Activated naive CD8-positive, alpha-beta T cell (primary cell): Measurements from ENCODE around the gene DLGAP3.

Experiments used
- H3K27ac Mint-ChIP-seq: one replicate; pipeline ENCODE4 v1.8.0; 2021; ENCODE audit warnings: mixed read lengths
- H3K27me3 Mint-ChIP-seq: one replicate; pipeline ENCODE4 v1.8.0; 2021; ENCODE audit warnings: mixed read lengths
- H3K36me3 Mint-ChIP-seq: one replicate; pipeline ENCODE4 v1.8.0; 2021; ENCODE audit warnings: mixed read lengths
- H3K4me1 Mint-ChIP-seq: one replicate; pipeline ENCODE4 v1.8.0; 2021; ENCODE audit warnings: low read depth, mixed read lengths
- H3K4me3 Mint-ChIP-seq: one replicate; pipeline ENCODE4 v1.8.0; 2021; ENCODE audit warnings: mild to moderate bottlenecking, mixed read lengths
- H3K9me3 Mint-ChIP-seq: one replicate; pipeline ENCODE4 v1.8.0; 2021; ENCODE audit warnings: low read depth, mixed read lengths

Gene DLGAP3

GRCh38 chr1:34847094-34847493, 82.4 kb downstream of the DLGAP3 start:
- no peaks in the 10 kb centered on the region for H3K27me3 Mint-ChIP-seq
- no peak overlapping the region for H3K27ac Mint-ChIP-seq
- H3K36me3 Mint-ChIP-seq, result peaks cover 2% of the 10 kb centered on the region
- peaks cover 14% of the 10 kb centered on the region for H3K4me1 Mint-ChIP-seq
- no peak overlapping the region for H3K4me3 Mint-ChIP-seq
- no peaks in the 10 kb centered on the region for H3K9me3 Mint-ChIP-seq

GRCh38 chr1:34846265-34846664, 83.2 kb downstream of the DLGAP3 start:
- Mint-ChIP-seq H3K4me3 (no peak overlapping the region), H3K4me1 (peaks cover 14% of the 10 kb centered on the region), H3K27me3 (no peaks in the 10 kb centered on the region), H3K27ac (no peak overlapping the region), H3K36me3 (peaks cover 2% of the 10 kb centered on the region), H3K9me3 (no peaks in the 10 kb centered on the region)

- Mint-ChIP-seq H3K27me3 (no peaks in the 10 kb centered on the region), H3K4me1 (peaks cover 14% of the 10 kb centered on the region), H3K27ac (no peak overlapping the region), H3K9me3 (no peaks in the 10 kb centered on the region), H3K4me3 (no peak overlapping the region), H3K36me3 (peaks cover 2% of the 10 kb centered on the region)
These were observed 84.1 kb downstream of the DLGAP3 start for GRCh38 chr1:34845131-34845901.

GRCh38 chr1:34844252-34844634, 85.2 kb downstream of the DLGAP3 start:
- H3K27ac Mint-ChIP-seq, result no peak overlapping the region
- peaks cover 2% of the 10 kb centered on the region for H3K36me3 Mint-ChIP-seq
- no peaks in the 10 kb centered on the region for H3K27me3 Mint-ChIP-seq
- peaks cover 14% of the 10 kb centered on the region for H3K4me1 Mint-ChIP-seq
- no peak overlapping the region for H3K4me3 Mint-ChIP-seq
- no peaks in the 10 kb centered on the region for H3K9me3 Mint-ChIP-seq

- no peak overlapping the region for H3K4me3 Mint-ChIP-seq
- no peaks in the 10 kb centered on the region for H3K27me3 Mint-ChIP-seq
- peaks cover 13% of the 10 kb centered on the region for H3K4me1 Mint-ChIP-seq
- H3K27ac Mint-ChIP-seq, result no peak overlapping the region
- H3K9me3 Mint-ChIP-seq, result no peaks in the 10 kb centered on the region
- H3K36me3 Mint-ChIP-seq, result peaks cover 2% of the 10 kb centered on the region
These were observed 85.8 kb downstream of the DLGAP3 start for GRCh38 chr1:34843392-34844251.

- H3K27ac Mint-ChIP-seq, result no peak overlapping the region
- no peaks in the 10 kb centered on the region for H3K36me3 Mint-ChIP-seq
- H3K4me3 Mint-ChIP-seq, result no peak overlapping the region
- no peaks in the 10 kb centered on the region for H3K27me3 Mint-ChIP-seq
- no peaks in the 10 kb centered on the region for H3K9me3 Mint-ChIP-seq
- peaks cover 8% of the 10 kb centered on the region for H3K4me1 Mint-ChIP-seq
These were observed 86.5 kb downstream of the DLGAP3 start for GRCh38 chr1:34842952-34843371.

GRCh38 chr1:34842073-34842472, 87.4 kb downstream of the DLGAP3 start:
- Mint-ChIP-seq H3K4me3 (no peak overlapping the region), H3K9me3 (no peaks in the 10 kb centered on the region), H3K27me3 (no peaks in the 10 kb centered on the region), H3K36me3 (peaks cover 2% of the 10 kb centered on the region), H3K27ac (no peak overlapping the region), H3K4me1 (peaks cover 8% of the 10 kb centered on the region)

GRCh38 chr1:34840426-34840825, 89.0 kb downstream of the DLGAP3 start:
- no peak overlapping the region for H3K27ac Mint-ChIP-seq

GRCh38 chr1:34839526-34840305, 89.7 kb downstream of the DLGAP3 start:
- Mint-ChIP-seq H3K36me3 (peaks cover 2% of the 10 kb centered on the region), H3K27ac (no peak overlapping the region), H3K9me3 (no peaks in the 10 kb centered on the region), H3K4me1 (peaks cover 8% of the 10 kb centered on the region), H3K4me3 (no peak overlapping the region), H3K27me3 (no peaks in the 10 kb centered on the region)

More at GRCh38 chr1:34840426-34840825, 89.0 kb downstream of the DLGAP3 start:
- peaks cover 8% of the 10 kb centered on the region for H3K4me1 Mint-ChIP-seq
- no peaks in the 10 kb centered on the region for H3K9me3 Mint-ChIP-seq
- H3K27me3 Mint-ChIP-seq, result no peaks in the 10 kb centered on the region
- H3K36me3 Mint-ChIP-seq, result peaks cover 2% of the 10 kb centered on the region
- H3K4me3 Mint-ChIP-seq, result no peak overlapping the region

- Mint-ChIP-seq H3K9me3 (no peaks in the 10 kb centered on the region), H3K36me3 (peaks cover 2% of the 10 kb centered on the region), H3K4me1 (no peaks in the 10 kb centered on the region), H3K27ac (no peak overlapping the region), H3K4me3 (no peak overlapping the region), H3K27me3 (no peaks in the 10 kb centered on the region)
These were observed 95.7 kb downstream of the DLGAP3 start for GRCh38 chr1:34833711-34834110.

GRCh38 chr1:34831721-34832246, 97.7 kb downstream of the DLGAP3 start:
- Mint-ChIP-seq H3K36me3 (no peaks in the 10 kb centered on the region), H3K27ac (no peak overlapping the region), H3K27me3 (no peaks in the 10 kb centered on the region), H3K4me3 (no peak overlapping the region), H3K9me3 (no peaks in the 10 kb centered on the region), H3K4me1 (no peaks in the 10 kb centered on the region)

GRCh38 chr1:34829250-34829649, 100.2 kb downstream of the DLGAP3 start:
- Mint-ChIP-seq H3K27me3 (no peaks in the 10 kb centered on the region), H3K27ac (no peak overlapping the region), H3K9me3 (no peaks in the 10 kb centered on the region), H3K4me3 (no peak overlapping the region), H3K36me3 (no peaks in the 10 kb centered on the region), H3K4me1 (no peaks in the 10 kb centered on the region)

GRCh38 chr1:34828611-34829010, 100.8 kb downstream of the DLGAP3 start:
- H3K36me3 Mint-ChIP-seq, result no peaks in the 10 kb centered on the region
- no peak overlapping the region for H3K4me3 Mint-ChIP-seq
- no peak overlapping the region for H3K27ac Mint-ChIP-seq
- peaks cover 3% of the 10 kb centered on the region for H3K9me3 Mint-ChIP-seq
- no peaks in the 10 kb centered on the region for H3K4me1 Mint-ChIP-seq
- no peaks in the 10 kb centered on the region for H3K27me3 Mint-ChIP-seq

GRCh38 chr1:34827341-34827941, 102.0 kb downstream of the DLGAP3 start:
- Mint-ChIP-seq H3K27me3 (no peaks in the 10 kb centered on the region), H3K27ac (no peak overlapping the region), H3K4me3 (no peak overlapping the region), H3K4me1 (no peaks in the 10 kb centered on the region), H3K36me3 (no peaks in the 10 kb centered on the region), H3K9me3 (peaks cover 3% of the 10 kb centered on the region)
